ENCODE data around the gene ATP5MK.
"Not testable (repeated sequence)": the region's sequence is repeated elsewhere in the genome, so short reads cannot be mapped to it uniquely, and the experiment has no call there.

The ATP5MK gene

DNA sequence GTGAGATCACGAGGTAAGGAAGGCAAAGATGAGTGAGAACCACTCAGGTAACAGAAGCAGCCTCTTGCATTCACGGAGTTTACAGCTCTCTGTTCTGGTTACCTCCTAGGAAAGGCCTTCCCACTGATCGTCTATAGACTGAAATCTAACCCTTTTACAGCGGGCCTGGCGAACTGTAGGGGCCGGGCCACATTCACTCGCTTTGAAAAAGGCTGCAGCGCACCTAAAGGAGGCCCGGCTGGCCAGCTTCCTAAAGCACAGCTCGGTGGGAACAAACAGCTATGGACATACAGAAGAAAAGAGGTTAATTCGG lies 565 bp downstream of the ATP5MK start:
- no peak for DNase-seq

DNA sequence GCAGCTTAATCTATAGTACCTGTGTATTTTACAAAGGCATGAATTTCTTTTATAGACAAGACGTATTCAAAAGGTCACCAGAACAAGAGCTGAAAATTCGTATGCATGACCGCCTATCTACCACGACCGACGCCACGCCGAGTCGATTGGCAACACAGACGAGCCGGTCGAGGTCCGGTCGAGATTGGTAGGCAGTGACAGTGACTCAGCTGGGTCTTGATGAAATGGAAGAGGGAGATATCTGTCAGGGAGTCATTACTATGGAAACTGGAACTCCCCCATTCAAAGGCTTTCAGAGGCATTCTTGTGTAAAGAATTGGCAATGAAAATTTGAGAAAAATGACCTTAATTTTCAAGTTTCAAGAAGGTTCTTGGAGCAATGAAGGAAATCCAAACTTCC lies 2.1 kb downstream of the ATP5MK start:
- no peak for DNase-seq

DNA sequence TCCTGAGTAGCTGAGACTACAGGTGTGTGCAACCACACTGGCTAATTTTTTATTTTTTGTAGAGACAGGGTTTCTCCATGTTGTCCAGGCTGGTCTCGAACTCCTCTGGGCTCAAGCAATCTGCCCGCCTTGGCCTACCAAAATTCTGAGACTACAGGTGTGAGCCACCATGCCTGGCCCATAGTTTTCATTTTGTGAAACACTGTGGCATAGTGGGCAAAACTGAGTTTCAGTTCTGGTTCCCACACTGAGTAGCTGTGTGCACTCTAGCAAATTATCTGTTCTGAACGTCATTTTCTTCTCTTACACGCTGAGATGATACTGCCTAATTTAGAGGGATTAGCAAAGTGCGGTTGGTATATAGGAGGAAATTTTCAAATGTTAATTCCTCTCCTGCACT lies 13.5 kb downstream of the ATP5MK start:
- DNase-seq: no peak

DNA sequence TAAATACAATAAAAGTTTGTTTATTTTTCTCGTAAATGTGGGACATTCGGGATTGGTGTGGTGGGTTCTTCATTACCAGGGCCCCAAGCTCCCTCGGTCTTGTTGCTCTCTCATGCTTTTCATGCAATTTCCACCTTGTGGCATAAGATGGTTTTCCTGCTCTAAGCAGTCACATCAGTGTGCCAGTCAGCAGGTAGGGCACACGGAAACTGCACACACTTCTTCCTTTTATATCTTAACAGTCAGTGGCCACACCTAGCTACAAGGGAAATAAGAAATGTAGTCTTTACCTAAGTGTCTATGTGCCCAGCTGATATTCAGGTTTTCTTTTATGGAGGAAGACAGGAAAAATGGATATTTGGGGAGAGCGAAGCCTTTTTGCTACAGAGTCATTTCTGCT lies 22.0 kb downstream of the ATP5MK start:
- no peak for DNase-seq

GRCh38 chr10:103373544-103373943 lies 22.7 kb downstream of the ATP5MK start:
- DNase-seq: no peak

DNA sequence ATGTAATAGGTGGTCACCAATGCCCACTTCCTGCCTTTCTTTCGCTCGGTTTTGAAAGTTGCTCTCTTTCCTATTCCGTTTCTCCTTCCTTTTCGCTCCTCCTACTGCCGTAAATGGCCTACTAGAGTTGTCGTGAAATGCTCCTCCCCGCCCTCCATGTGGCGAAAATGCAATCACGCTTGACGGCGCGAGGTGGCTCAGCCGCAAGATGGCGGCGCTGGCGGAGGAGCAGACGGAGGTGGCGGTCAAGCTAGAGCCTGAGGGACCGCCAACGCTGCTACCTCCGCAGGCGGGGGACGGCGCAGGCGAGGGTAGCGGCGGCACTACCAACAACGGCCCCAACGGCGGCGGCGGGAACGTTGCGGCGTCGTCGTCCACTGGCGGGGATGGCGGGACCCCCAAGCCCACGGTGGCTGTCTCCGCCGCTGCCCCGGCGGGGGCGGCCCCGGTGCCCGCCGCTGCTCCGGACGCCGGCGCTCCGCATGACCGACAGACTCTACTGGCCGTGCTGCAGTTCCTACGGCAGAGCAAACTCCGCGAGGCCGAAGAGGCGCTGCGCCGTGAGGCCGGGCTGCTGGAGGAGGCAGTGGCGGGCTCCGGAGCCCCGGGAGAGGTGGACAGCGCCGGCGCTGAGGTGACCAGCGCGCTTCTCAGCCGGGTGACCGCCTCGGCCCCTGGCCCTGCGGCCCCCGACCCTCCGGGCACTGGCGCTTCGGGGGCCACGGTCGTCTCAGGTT lies 28.3 kb downstream of the ATP5MK start, which contains the start of gene TAF5:
Gene TAF5, plus strand, starts transcription at position 195 of the 737 bp plus-strand sequence. Its CDS starts 14 bp downstream, at position 209.
- DNase-seq: peak; percentile 86

- no peak for DNase-seq
These were observed 28.9 kb downstream of the ATP5MK start for GRCh38 chr10:103367379-103367781.

DNA sequence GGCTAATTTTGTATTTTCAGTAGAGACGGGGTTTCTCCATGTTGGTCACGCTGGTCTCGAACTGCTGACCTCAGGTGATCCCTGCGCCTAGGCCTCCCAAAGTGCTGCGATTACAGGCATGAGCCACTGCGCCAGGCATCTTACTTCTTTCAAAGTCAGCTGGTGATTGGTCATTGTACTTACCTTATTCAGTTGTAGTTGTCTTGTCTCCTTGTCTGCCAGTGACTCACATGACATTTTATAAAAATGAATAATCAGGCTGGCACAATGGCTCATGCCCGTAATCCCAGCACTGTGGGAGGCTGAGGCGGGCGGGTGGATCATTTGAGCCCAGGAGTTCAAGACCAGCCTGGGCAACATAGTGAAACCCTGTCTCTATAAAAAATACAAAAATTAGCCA lies 35.5 kb downstream of the ATP5MK start:
- not testable (repeated sequence) for DNase-seq

DNA sequence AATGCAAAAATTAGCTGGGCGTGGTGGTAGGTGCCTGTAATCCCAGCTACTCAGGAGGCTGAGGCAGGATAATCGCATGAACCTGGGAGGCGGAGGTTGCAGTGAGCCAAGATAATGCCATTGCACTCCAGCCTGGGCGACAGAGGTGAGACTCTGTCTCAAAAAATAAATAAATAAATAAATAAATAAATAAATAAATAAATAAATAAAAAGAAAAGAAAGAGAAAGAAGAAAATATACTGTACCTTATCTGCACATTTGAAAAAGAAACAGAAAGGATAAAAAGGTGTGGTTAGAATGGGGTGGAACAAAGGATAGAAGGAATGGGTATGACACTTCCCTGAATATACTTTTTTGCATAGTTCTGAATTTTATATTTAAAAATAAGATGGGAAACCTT lies 36.8 kb downstream of the ATP5MK start:
- DNase-seq: not testable (repeated sequence)

- DNase-seq: no peak
These were observed 40.2 kb downstream of the ATP5MK start for GRCh38 chr10:103355906-103356599.

DNA sequence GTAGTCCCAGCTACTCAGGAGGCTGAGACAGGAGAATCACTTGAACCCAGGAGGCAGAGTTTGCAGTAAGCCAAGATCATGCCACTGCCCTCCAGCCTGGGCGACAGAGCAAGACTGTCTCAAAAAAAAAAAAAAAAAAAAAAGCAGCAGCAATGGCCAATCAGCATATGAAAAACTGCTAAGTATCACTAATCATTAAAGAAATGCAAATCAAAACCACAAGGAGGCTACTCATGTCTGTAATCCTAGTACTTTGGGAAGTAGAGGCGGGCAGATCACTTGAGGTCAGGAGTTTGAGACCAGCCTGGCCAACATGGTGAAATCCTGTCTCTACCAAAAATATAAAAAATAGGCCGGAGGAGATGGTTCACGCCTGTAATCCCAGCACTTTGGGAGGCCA lies 41.7 kb downstream of the ATP5MK start:
- not testable (repeated sequence) for DNase-seq

GRCh38 chr10:103353281-103353680 lies 43.0 kb downstream of the ATP5MK start:
- no peak for DNase-seq

DNA sequence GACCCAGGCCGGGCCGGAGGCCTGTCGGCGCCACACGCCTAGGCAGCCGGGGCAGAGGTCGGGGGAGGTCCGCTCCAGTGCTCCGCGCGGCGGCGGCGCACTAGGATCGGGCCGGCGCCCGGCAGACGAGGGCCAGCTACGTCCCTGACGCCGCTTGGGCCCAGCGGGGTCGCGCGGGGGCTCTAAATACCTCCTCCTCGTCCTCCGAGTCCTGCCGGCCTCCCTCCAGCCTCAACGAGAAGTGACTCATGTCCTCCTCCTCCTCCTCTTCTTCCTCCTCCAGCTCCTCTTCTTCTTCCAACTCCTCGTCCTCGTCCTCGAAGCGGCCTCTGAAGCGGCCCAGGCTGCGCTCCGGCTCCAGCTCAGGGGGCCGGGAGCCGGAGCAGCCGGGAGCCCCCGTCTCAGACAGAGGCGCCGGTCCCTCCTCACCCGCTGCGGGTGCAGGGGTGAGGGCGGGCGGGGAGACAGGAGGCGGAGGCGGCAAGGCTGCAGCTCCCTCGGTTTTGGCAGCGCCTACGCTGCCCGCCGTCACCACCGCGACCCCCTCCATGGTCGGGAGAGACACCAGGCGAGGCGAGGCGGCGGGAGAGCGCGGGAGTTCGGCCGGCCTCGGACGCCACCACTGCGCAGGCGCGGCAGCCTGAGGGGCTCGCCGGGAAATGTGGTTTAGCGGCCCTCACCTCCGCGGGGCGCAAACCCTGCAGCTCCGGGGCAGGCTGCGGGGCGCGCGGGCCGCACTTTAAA lies 45.6 kb downstream of the ATP5MK start, which contains the start of gene PCGF6:
Gene PCGF6, minus strand, starts transcription at position 624 of the 744 bp plus-strand sequence. Its CDS starts 74 bp downstream, at position 550.
- peak; percentile 67 for DNase-seq

GRCh38 chr10:103350175-103350516 lies 46.1 kb downstream of the ATP5MK start:
- DNase-seq: no peak

Measured in activated CD8-positive, alpha-beta memory T cell treated with anti-CD3 and anti-CD28 coated beads, Interleukin-2, amount 50 U/mL, for 4 hours (primary cell).